ENCODE results near the gene NR1H3.

NR1H3 gene

GRCh38 chr11:47244448-47245350 is 13.1 kb upstream of the NR1H3 start:
- no peak for DNase-seq (ENCODE audit: low read depth, low spot score)

- no peak for DNase-seq (ENCODE audit: low read depth, low spot score)
These were observed 12.0 kb upstream of the NR1H3 start for GRCh38 chr11:47245611-47246357.

- DNase-seq (ENCODE audit: low read depth, low spot score): no peak
These were observed 10.3 kb upstream of the NR1H3 start for GRCh38 chr11:47247502-47247901.

GRCh38 chr11:47248304-47248663 is 9.5 kb upstream of the NR1H3 start:
- no peak for DNase-seq (ENCODE audit: low read depth, low spot score)

DNA sequence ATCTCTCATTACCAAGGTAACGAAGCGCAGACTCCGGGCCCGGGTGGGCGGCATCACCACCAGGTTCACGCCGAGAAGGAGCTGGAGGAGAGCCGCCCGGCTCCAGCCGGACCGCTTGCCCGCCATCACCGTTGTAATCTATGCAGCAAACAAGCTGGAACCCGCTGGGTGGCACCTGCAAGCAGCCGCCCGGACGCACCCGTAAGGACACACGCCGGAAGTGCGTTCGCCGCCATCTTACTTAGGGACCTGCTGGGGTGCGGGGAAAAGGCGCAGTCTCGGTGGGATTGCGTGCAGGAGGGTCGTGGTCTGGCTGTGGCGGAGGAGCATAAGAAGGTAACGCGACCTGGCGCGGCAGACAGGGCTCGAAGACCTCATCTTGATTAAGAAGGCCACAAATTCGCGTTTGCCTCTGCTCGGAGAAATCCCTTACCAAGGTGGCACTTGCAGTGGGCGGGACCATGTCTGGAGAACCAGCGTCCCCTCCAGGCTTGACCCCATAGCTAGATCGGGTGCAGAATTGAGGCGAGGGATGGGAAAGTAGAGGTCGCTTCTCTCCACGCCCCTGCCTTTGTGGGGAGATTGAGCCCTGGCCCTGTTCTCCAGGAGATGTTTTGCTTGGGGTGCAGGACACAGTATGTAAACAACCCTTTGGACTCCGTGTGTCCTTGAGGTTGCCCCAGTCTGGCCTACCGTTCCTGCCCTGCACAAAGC is 9.0 kb upstream of the NR1H3 start, which contains the start of gene ACP2:
TSS of gene ACP2 (minus strand) at position 151 of the 714 bp plus-strand sequence. CDS start at position 126, 25 bp downstream.
- peak; percentile 57 for DNase-seq (ENCODE audit: low read depth, low spot score)

GRCh38 chr11:47249378-47249715 is 8.4 kb upstream of the NR1H3 start:
- no peak for DNase-seq (ENCODE audit: low read depth, low spot score)

GRCh38 chr11:47251751-47252150 is 6.0 kb upstream of the NR1H3 start:
- DNase-seq (ENCODE audit: low read depth, low spot score): no peak

GRCh38 chr11:47253660-47254059 is 4.1 kb upstream of the NR1H3 start:
- no peak for DNase-seq (ENCODE audit: low read depth, low spot score)

- no peak for DNase-seq (ENCODE audit: low read depth, low spot score)
These were observed 3.4 kb upstream of the NR1H3 start for GRCh38 chr11:47254386-47254785.

- DNase-seq (ENCODE audit: low read depth, low spot score): no peak
These were observed 1.4 kb upstream of the NR1H3 start for GRCh38 chr11:47256374-47256773.

- DNase-seq (ENCODE audit: low read depth, low spot score): no peak
These were observed 649 bp upstream of the NR1H3 start for GRCh38 chr11:47257177-47257516.

GRCh38 chr11:47258317-47258902 is 614 bp downstream of the NR1H3 start:
- DNase-seq (ENCODE audit: low read depth, low spot score): no peak

GRCh38 chr11:47259232-47259977 is 1.6 kb downstream of the NR1H3 start:
- no peak for DNase-seq (ENCODE audit: low read depth, low spot score)

DNA sequence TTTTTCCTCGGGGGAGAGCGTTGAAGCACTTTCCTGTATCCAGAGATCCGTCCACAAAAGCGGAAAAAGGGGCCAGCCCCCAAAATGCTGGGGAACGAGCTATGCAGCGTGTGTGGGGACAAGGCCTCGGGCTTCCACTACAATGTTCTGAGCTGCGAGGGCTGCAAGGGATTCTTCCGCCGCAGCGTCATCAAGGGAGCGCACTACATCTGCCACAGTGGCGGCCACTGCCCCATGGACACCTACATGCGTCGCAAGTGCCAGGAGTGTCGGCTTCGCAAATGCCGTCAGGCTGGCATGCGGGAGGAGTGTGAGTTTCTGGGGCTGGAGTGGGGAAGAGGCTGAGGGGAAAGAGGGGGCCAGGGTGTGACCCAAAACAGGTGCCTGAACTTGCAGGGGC is 2.6 kb downstream of the NR1H3 start:
- DNase-seq (ENCODE audit: low read depth, low spot score): no peak

DNA sequence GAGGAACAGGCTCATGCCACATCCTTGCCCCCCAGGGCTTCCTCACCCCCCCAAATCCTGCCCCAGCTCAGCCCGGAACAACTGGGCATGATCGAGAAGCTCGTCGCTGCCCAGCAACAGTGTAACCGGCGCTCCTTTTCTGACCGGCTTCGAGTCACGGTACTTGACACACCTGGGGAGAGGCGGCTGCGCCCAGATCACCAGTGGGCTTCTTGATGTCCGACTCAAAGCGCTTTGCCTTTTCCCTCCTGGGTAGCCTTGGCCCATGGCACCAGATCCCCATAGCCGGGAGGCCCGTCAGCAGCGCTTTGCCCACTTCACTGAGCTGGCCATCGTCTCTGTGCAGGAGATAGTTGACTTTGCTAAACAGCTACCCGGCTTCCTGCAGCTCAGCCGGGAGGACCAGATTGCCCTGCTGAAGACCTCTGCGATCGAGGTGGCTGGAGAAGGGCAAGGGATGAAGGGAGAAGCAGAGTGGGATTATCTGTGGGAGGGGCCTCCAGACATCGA is 3.5 kb downstream of the NR1H3 start:
- DNase-seq (ENCODE audit: low read depth, low spot score): no peak

- DNase-seq (ENCODE audit: low read depth, low spot score): no peak
These were observed 6.3 kb downstream of the NR1H3 start for GRCh38 chr11:47264119-47264518.

- no peak for DNase-seq (ENCODE audit: low read depth, low spot score)
These were observed 6.7 kb downstream of the NR1H3 start for GRCh38 chr11:47264521-47264920.

GRCh38 chr11:47267876-47268275 is 10.1 kb downstream of the NR1H3 start:
- no peak for DNase-seq (ENCODE audit: low read depth, low spot score)

DNA sequence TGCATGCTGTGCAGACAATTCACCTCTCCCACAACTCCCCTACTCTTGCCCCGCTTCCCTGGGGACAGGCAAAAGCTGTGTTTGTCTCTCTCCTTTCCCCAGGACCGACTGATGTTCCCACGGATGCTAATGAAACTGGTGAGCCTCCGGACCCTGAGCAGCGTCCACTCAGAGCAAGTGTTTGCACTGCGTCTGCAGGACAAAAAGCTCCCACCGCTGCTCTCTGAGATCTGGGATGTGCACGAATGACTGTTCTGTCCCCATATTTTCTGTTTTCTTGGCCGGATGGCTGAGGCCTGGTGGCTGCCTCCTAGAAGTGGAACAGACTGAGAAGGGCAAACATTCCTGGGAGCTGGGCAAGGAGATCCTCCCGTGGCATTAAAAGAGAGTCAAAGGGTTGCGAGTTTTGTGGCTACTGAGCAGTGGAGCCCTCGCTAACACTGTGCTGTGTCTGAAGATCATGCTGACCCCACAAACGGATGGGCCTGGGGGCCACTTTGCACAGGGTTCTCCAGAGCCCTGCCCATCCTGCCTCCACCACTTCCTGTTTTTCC is 10.7 kb downstream of the NR1H3 start:
- DNase-seq (ENCODE audit: low read depth, low spot score): no peak

DNA sequence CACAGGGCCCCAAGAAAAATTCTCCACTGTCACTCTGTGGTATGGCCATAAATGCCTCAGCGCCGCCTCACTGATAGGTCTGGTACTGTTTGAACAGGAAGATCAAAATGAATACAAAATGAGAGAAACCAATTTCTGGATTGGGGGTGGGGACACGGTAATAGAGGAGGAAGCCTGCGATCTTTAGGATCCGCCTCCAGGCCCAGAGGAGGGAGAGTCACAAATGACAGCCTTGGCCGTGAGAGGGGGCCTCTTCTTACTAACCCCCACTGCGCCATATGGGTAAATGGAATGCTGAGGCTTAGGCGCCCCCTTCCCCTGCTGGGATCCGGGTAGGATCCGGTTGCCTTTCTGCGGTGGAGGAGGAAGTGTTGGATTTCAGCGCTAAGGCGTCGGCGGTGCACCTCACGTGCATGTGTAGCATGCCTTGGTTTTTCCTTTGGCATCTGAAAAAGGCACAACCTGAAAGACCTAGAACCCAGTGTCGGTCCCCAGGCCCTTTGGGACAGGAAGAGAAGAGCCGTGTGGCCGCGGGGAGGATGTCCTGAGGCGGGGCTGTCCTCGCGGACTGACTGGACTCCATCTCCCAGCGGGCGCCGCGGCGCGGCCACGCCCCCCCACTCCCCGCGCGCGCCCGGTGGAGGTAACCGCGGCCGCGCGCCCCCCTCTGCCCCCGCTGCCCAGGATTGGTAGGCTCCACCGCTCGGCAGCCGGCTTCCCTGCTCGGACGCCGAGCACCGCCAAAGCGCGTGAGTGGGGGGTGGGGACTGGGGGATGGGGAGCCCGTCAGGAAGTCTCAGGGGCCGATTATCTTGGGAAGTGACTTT is 11.4 kb downstream of the NR1H3 start:
- peak; percentile 73 for DNase-seq (ENCODE audit: low read depth, low spot score)
